Sigmoid colon (tissue), 7 donors: ENCODE measurements around the gene CCDC85C. TPM values are rescaled to one million over a fixed set of nuclear protein-coding genes. Genes with fewer than 3 reads are reported as not detected.

ENCODE experiments used
- DNase-seq: peaks from one replicate; pipeline ENCODE4 v3.0.0-alpha.2; 2019
- H3K27ac ChIP-seq, 4 donors: fragments of 200-600 bp; sonication (generic); one replicate each; pipeline ENCODE4 v1.5.1; 2016 to 2019; ENCODE audit warnings: mild to moderate bottlenecking in 1 of 4
- H3K27me3 ChIP-seq, 3 donors: fragments of 200-600 bp; sonication (generic); one replicate each; pipeline ENCODE4 v1.5.1; 2019; ENCODE audit warnings: mild to moderate bottlenecking in 1 of 3
- H3K36me3 ChIP-seq, 4 donors: fragments of 200-600 bp; sonication (generic); one replicate each; pipeline ENCODE4 v1.5.1; 2016 to 2019
- H3K4me1 ChIP-seq, 4 donors: fragments of 200-600 bp; sonication (generic); one replicate each; pipeline ENCODE4 v1.5.1; 2017 to 2019
- H3K4me3 ChIP-seq, 4 donors: fragments of 200-600 bp; sonication (generic); one replicate each; pipeline ENCODE4 v1.5.1; 2017 to 2019; ENCODE audit warnings: mild to moderate bottlenecking in 2 of 4, moderate library complexity in 1 of 4
- H3K9me3 ChIP-seq, 4 donors: fragments of 200-600 bp in 3 of 4; sonication (generic) in 3 of 4; one replicate each; pipeline versions ENCODE4 v1.5.1 to v1.6.1; 2013 to 2019
- CTCF ChIP-seq, 4 experiments: fragments of 450-650 bp in 3 of 4; fragments of 200-600 bp in 1 of 4; IDR thresholded peaks; one replicate each; pipeline ENCODE4 v1.5.1; 2016 to 2019; ENCODE audit warnings: antibody characterized with exemption in 4 of 4, mild to moderate bottlenecking in 3 of 4, moderate library complexity in 2 of 4
- EP300 ChIP-seq, 4 donors: sonication (generic); formaldehyde crosslinking; IDR thresholded peaks; one replicate each; pipeline ENCODE4 v1.6.1; 2017; ENCODE audit warnings: antibody characterized with exemption in 4 of 4
- POLR2A ChIP-seq, 2 donors: fragments of 450-650 bp; IDR thresholded peaks; one replicate each; pipeline ENCODE4 v1.6.1; 2016; ENCODE audit warnings: antibody characterized with exemption in 2 of 2, mild to moderate bottlenecking in 2 of 2, moderate library complexity in 2 of 2
- POLR2AphosphoS5 ChIP-seq, 4 donors: sonication (generic); formaldehyde crosslinking; IDR thresholded peaks; one replicate each; pipeline ENCODE4 v1.6.1; 2017; ENCODE audit warnings: antibody characterized with exemption in 4 of 4
- whole genome bisulfite sequencing, 2 donors: extraction: QIAGEN DNeasy Blood & Tissue Kit; methylation state at CpG; one replicate each; pipeline ENCODE4 v1.1.7; 2013; 5-methylcytosine and 5-hydroxymethylcytosine counted together
- intact Hi-C: fragments of 100-400 bp; cut with DNase I; formaldehyde crosslinking; loops from one replicate; pipeline ENCODE4 v1.15.1; 2023
- polyA plus RNA-seq, 3 donors: library from polyadenylated mRNA; stranded (reverse); fragments of 200-250 nt; gene quantifications; one replicate each; pipeline ENCODE4 v1.2.3, GENCODE V29; 2013
- total RNA-seq, 4 donors: library from RNA; depleted of rRNA; stranded (reverse); fragments of >200 nt; gene quantifications; one replicate each; pipeline ENCODE4 v1.1.0, GENCODE V29; 2016
- donor health status: healthy with polysubstance abuse.
- donor health status: Bipolar disorder and iron deficiency.
- donor health status: healthy.

CCDC85C gene
- total and polyA plus RNA-seq, 7 donors: 11.4 to 79.0 (median 28.1) TPM

DNA sequence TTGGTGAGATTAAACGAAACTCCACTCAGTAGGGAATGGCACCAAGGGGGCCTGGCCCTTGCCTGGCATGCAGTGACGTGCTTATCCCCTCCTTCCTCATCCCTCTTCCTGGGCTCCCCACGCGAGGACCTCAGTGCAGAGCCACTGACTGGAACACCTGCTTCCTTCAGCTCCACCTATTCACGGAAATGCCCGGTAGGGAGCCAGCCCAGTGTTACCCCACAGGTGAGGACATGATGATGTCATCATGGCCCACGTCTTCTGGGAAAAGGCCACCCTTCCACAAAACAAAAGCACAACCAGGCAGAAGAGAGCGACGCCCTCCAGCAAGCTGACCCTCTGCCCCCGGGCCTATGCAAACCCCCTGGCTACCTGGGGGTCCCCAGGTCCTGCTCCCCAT is 42.1 kb downstream of the CCDC85C start:
- no peaks in the 10 kb centered on the region for H3K36me3 ChIP-seq
- no peaks in the 10 kb centered on the region for H3K27me3 ChIP-seq
- DNase-seq: no peak
- no peaks in the 10 kb centered on the region for H3K9me3 ChIP-seq
- 58 to 78% methylated on average over 10 of the region's 10 CpGs for WGBS, 2 donors
- peaks cover 0 to 86% (median 80%) of the 10 kb centered on the region in 4 donors for H3K4me1 ChIP-seq
- TF ChIP-seq POLR2AphosphoS5 (IDR thresholded peaks at IDR 0.05) (peak in 1 of 4 donors; percentile 51), POLR2A (IDR thresholded peaks at IDR 0.05) (no peak)
- peak overlapping the region; percentile 81 to 94 (median 88) for H3K27ac ChIP-seq
- intact Hi-C loops: loop anchor here (5.0 kb wide), 2 partner anchors 40 kb away; partner anchors contain the start of gene CCDC85C
- no peak overlapping the region for H3K4me3 ChIP-seq

DNA sequence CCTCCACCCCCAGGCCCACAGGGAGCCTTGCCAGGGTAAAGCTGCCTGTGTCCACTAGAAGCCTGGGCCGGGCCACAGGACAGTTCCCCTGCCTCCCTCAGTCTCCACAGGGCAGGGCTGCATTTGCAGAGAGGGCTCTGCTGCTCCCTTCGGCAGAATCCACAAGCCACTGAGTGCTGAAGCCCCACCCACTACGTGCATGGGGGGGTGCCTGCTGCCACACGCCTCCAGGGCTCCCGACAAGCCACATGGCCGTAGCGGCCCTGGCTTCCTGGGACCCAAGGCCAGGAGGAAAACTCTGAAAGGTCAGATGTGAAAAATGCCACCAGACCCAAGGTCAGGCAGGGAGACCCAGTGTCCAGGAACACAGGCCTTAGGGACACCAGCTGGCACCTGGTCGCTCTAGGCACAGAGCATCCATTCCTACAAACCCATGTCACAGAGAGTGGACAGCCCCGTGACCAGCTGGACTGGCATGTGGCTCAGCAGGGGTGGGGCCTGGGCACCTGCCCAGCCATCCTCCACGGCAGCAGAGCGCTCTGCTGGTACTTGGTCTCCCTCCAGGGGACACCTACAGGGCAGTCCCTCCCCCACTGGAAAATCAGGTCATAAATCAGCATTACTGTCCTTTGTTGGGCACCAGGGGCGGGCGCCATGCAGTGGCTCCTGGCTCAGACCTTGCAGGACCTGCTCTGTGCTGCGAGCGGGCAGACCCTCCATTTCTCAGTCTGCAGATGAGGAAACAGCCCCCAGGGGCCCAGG is 42.9 kb downstream of the CCDC85C start:
- intact Hi-C loops: loop anchor here (5.0 kb wide), 2 partner anchors 39 to 41 kb away; partner anchors contain the start of gene CCDC85C

GRCh38 chr14:99560403-99560802 is 43.6 kb downstream of the CCDC85C start:
- no peak for DNase-seq
- Histone ChIP-seq H3K27me3 (no peaks in the 10 kb centered on the region), H3K9me3 (no peaks in the 10 kb centered on the region), H3K27ac (peak overlapping the region; percentile 81 to 94 (median 88)), H3K4me3 (no peak overlapping the region), H3K4me1 (peaks cover 0 to 79% (median 68%) of the 10 kb centered on the region in 4 donors), H3K36me3 (no peaks in the 10 kb centered on the region)
- intact Hi-C loops: loop anchor here (5.0 kb wide), 2 partner anchors 38 to 42 kb away; partner anchors contain the start of gene CCDC85C
- no peak for TF ChIP-seq POLR2AphosphoS5 (IDR thresholded peaks at IDR 0.05)
- no peak for TF ChIP-seq POLR2A (IDR thresholded peaks at IDR 0.05)
- 89 to 93% methylated on average over 13 of the region's 13 CpGs for WGBS, 2 donors

More for the DNA sequence above, 42.9 kb downstream of the CCDC85C start:
- Histone ChIP-seq H3K4me3 (no peak overlapping the region), H3K4me1 (peaks cover 0 to 79% (median 72%) of the 10 kb centered on the region in 4 donors), H3K27me3 (no peaks in the 10 kb centered on the region), H3K9me3 (no peaks in the 10 kb centered on the region), H3K27ac (peak overlapping the region; percentile 81 to 94 (median 88)), H3K36me3 (no peaks in the 10 kb centered on the region)
- DNase-seq: peak; percentile 86
- TF ChIP-seq CTCF (IDR thresholded peaks at IDR 0.05): no peak
- TF ChIP-seq POLR2A (IDR thresholded peaks at IDR 0.05): no peak
- TF ChIP-seq POLR2AphosphoS5 (IDR thresholded peaks at IDR 0.05): peak in 3 of 4 donors; percentile 8 to 55 (median 43)
- peak in 2 of 4 donors; percentile 32 to 55 for TF ChIP-seq EP300 (IDR thresholded peaks at IDR 0.05)
- 60 to 79% methylated on average over 15 of the region's 15 CpGs for WGBS, 2 donors

GRCh38 chr14:99559286-99559990 is 44.6 kb downstream of the CCDC85C start:
- TF ChIP-seq POLR2AphosphoS5 (IDR thresholded peaks at IDR 0.05) (no peak), EP300 (IDR thresholded peaks at IDR 0.05) (peak in 1 of 4 donors; percentile 7)
- Histone ChIP-seq H3K4me1 (peaks cover 0 to 79% (median 68%) of the 10 kb centered on the region in 4 donors), H3K27ac (peak overlapping the region; percentile 81 to 94 (median 88)), H3K9me3 (no peaks in the 10 kb centered on the region), H3K36me3 (no peaks in the 10 kb centered on the region), H3K27me3 (no peaks in the 10 kb centered on the region), H3K4me3 (no peak overlapping the region)
- no peak for DNase-seq
- intact Hi-C loops: no loop called here
- WGBS, 2 donors: 75 to 86% methylated on average over 16 of the region's 16 CpGs

- TF ChIP-seq CTCF (IDR thresholded peaks at IDR 0.05) (no peak), POLR2A (IDR thresholded peaks at IDR 0.05) (no peak), EP300 (IDR thresholded peaks at IDR 0.05) (no peak), POLR2AphosphoS5 (IDR thresholded peaks at IDR 0.05) (no peak)
- Histone ChIP-seq H3K36me3 (no peaks in the 10 kb centered on the region), H3K4me3 (no peak overlapping the region), H3K27ac (peak overlapping the region; percentile 60 to 94 (median 83)), H3K9me3 (no peaks in the 10 kb centered on the region), H3K27me3 (no peaks in the 10 kb centered on the region), H3K4me1 (peaks cover 0 to 79% (median 68%) of the 10 kb centered on the region in 4 donors)
- no peak for DNase-seq
- WGBS, 2 donors: 94 to 95% methylated on average over 10 of the region's 10 CpGs
- intact Hi-C loops: no loop called here
Observed at GRCh38 chr14:99556134-99556791, 47.7 kb downstream of the CCDC85C start.
